Forelimb muscle (tissue), 1 donor: Measurements from ENCODE around the gene ATOH8. TPM values are rescaled to one million over a fixed set of nuclear protein-coding genes. Genes with fewer than 3 reads are reported as not detected.

Experiments used
- DNase-seq: peaks from one replicate; pipeline ENCODE4 v3.0.0-alpha.2; 2013; ENCODE audit warnings: low read depth
- polyA plus RNA-seq: library from polyadenylated mRNA; unstranded; fragments of 120-200 nt; gene quantifications from one replicate; pipeline ENCODE4 v1.2.1, GENCODE V29; 2013; ENCODE audit not compliant: insufficient read length

Gene ATOH8
- polyA plus RNA-seq, 1 donor, result 21.1 TPM

GRCh38 chr2:85786865-85787264, 33.1 kb downstream of the ATOH8 start:
- no peak for DNase-seq

DNA sequence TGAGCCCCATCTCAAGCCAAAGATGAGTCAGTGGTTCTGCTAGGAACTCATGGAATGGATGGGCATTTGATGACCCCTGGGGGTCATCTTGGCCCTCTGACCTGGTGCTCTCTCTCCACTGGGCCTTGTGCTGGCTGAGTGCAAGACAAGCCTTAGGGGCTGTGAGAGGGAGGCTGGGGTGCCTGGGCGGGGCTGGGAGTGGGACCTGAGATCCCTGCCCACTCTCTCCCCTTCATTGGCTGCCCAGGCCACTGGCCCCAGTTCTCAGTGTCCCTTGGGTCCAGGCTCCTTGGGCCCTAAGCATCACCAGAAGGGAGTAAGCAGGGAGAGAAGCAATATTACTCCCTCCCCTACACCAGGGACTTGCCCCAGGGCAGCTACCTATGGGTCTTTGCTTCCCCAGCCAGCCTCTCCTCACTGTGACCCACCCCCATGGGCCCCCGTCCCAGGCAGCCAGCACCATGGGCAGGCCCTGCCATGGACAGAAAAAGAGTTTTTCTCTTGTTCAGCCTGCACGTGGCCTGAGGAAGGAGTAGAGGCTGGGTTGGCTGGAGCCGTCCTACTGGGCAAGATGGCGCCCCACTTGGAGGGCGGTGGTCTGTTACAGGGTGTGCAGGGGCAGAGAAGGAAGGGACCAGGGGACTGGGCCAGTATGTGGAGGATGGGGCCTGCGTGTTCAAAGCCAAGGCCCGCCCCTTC, 33.6 kb downstream of the ATOH8 start:
- DNase-seq, result no peak

GRCh38 chr2:85787981-85788340, 34.2 kb downstream of the ATOH8 start:
- DNase-seq, result no peak

GRCh38 chr2:85788603-85789002, 34.8 kb downstream of the ATOH8 start:
- no peak for DNase-seq

GRCh38 chr2:85789271-85789670, 35.5 kb downstream of the ATOH8 start:
- no peak for DNase-seq

GRCh38 chr2:85790032-85790431, 36.2 kb downstream of the ATOH8 start:
- no peak for DNase-seq

DNA sequence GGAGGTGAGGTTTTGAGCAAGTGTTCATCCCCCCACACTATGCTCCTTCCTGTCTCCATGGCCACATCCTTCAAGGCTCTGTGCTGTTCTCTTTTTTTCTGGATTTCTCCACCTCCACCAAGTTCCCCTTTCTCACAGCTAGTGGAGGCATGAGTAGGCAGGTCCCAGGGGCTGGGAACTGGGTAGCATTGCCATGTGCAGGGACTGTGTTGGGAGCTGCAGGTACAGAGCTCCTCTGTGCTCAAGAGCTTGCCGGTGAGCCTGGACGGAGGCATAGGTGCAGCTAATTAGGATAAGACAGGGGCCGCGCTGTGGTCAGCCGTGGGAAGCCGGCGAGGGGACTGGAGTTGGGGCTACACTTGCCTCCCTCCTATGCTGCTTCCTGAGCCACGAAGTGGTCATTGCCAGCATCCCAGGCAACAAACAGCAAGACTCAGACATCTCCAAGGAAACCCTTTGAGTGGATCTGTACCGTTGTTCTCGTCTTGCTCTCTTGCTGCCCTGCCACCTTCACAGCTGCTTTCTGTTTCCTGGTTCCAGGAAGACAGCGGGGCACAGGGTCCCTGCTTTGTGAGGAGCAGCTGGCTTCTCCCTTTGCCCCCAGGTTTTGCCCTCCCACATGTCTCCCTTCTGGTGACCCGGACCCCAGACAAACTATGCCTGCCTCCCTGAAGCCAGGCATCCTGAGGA, 36.9 kb downstream of the ATOH8 start:
- DNase-seq, result no peak

DNA sequence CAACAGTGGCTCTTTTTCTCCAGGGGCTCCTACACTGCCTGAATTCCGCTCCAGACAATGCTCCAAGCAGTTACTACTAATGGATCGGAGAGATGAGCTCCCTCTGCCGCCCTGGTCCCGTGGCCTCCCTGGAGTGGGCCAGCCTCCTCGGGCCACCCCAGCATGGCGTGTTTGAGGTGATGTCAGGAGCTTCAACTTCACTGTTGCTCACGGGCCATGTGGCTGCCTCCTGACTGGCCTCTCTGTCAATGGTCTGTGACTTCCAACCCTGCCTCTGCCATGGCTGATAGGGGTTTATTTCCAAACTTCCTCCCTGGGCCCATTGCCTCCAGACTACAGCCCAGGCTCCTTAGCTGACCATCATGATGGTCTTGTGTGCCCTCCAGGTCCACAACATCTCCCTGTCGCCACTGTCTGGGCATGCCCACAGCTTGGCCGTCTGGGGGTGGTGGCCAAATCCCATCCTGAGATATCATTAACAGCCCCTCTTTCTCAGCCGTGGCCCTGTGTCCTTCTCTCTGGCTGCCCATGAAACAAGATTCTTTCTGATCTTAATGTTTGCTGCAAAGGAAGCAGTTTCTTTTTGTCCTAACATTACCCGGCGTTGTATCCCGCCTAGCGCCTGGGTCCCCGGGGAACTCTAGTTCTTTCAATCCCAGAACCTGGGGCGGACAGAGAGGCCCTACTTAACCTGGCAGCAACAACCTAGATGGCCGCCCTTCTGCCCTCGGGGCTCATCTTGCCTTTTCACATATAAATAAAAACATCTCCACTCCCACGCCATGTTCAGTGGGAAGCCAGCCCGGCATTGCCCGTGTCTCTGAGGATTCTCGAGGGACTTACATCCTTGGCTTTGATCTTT, 38.1 kb downstream of the ATOH8 start:
- DNase-seq, result no peak

GRCh38 chr2:85792783-85793441, 39.1 kb downstream of the ATOH8 start:
- no peak for DNase-seq

- no peak for DNase-seq
Measured at GRCh38 chr2:85793584-85793983, 39.8 kb downstream of the ATOH8 start.

DNA sequence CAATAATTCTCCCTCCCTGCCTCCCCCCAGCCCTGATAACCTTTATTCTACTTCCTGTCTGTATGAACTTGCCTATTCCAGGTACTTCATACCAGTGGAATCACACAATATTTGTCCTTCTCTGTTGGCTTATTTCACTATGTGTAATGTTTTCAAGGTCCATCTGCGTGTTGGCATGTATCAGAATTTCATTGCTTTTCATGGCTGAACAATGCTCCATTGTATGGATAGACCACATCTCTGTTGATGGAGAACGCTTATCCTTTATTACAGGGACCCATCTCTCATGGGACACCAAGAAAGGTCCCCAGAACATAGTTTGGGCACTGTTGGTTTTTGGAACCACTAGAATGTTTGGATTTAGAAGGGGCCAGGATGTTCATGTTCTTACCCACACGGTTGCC, 40.2 kb downstream of the ATOH8 start:
- no peak for DNase-seq

DNA sequence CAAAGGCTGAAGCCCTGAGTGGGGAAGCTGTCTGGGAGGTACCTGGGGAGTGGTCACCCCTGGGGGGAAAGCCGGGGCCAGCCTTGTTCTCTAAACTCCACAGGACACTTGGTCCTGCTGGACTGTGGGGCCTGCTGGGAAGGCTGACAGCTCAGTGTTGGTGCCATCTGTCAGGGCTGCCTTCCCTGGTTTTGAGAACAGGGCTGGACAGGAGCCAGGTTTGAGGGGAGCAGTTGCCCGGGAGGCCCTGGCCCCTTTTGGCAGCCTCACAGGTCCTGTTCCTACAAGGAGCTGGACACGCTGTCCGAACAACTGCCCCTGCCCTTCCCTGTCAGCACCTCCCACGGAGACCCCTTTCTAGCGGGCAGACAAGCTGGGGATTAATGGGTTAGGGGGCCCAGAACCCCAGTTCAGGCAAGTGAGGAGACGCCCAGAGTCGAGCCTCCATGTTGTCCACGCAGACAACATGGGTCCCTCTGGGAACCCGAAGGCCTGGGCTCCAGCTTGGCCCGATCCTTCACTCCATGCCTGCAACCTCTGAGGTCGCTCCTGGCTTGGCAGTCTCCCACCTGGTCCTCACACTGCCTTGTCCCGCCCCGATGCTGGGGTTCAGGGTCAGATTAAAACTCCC, 40.8 kb downstream of the ATOH8 start:
- DNase-seq, result no peak

GRCh38 chr2:85795331-85796045, 41.7 kb downstream of the ATOH8 start:
- no peak for DNase-seq

- no peak for DNase-seq
Measured at GRCh38 chr2:85796046-85796340, 42.2 kb downstream of the ATOH8 start.

DNA sequence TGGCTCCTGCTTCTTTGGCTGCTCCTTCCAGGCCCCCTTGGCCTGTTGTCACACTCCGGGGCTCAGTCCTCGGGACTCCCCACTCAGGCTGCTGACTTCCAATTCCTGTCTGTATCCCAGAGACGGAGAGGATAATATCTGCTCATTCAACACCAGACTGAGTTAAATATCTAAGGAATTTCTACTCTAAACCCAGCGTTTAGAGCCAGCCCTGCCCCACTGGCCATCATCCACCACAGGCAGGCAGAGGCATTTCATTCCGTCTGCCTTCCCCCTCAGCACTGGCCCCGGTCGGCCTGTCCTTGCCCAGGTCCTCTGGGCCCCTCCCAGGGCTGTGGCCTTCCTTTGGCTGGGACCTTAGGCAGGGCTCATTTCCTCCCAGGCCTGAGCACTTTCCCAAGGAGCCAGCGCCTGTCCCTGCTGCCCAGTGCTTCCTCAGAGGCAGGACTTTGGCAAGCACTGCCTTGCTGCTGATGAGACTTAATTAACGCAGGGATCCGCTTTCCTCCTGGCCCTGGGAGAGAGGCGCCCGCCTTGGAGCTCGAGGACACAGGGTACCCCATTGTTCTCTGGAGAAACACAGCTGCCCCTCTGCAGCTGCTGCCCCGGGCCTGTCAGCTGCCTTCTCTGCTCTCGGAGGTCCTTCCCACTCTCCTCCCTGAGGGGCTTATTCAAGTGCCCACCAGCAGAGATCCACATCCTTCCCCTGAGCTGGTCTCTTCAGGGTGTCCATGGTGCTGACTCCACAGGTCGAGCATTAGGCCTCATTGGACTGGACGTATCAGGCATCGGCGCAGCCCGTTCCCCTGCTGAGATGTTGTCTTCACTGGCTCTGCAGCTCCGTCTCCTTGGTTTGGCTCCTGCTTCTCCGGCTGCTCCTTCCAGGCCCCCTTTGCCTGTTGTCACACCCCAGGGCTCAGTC, 42.8 kb downstream of the ATOH8 start:
- DNase-seq, result no peak

DNA sequence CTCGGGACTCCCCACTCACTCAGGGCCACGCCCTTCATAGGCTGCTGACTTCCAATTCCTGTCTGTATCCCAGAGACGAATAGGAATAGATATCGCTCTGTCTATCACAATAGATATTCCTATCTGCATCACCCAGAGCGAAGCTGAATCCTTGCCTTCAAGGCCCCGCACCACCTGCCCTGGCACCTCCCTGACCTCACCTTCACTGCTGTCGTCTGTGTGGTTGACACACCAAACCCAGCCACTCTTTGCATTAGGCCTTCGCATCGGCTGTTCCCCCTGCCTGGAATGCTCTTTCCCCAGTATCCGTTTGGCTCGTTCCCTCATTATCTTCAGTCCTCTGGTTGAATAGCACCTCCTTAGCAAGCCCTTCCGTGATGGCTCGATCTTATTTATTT, 43.5 kb downstream of the ATOH8 start:
- DNase-seq, result no peak

- no peak for DNase-seq
Measured at GRCh38 chr2:85797921-85798320, 44.1 kb downstream of the ATOH8 start.

GRCh38 chr2:85799215-85799956, 45.6 kb downstream of the ATOH8 start:
- DNase-seq, result no peak

GRCh38 chr2:85800586-85800985, 46.8 kb downstream of the ATOH8 start:
- DNase-seq, result no peak
